Large intestine (tissue), 12 donors: Measurements from ENCODE around the gene S100A7. TPM values are rescaled to one million over a fixed set of nuclear protein-coding genes. Genes with fewer than 3 reads are reported as not detected.

Experiments
- DNase-seq, 2 donors: peaks; one replicate each; pipeline versions ENCODE4 v3.0.0 to v3.0.0-alpha.2; 2013
- H3K27ac ChIP-seq: one replicate; pipeline ENCODE4 v1.5.1; 2013; ENCODE audit warnings: low read length
- H3K27me3 ChIP-seq: 2 replicates; pipeline ENCODE4 v1.6.1; 2013; ENCODE audit warnings: low read length; ENCODE audit not compliant: control insufficient read depth, insufficient read depth
- H3K36me3 ChIP-seq: 2 replicates; pipeline ENCODE4 v1.6.1; 2013; ENCODE audit warnings: low read length; ENCODE audit not compliant: control insufficient read depth, insufficient read depth
- H3K4me1 ChIP-seq: one replicate; pipeline ENCODE4 v1.6.1; 2013; ENCODE audit warnings: low read length; ENCODE audit not compliant: control insufficient read depth, insufficient read depth
- H3K4me3 ChIP-seq: one replicate; pipeline ENCODE4 v1.5.1; 2013; ENCODE audit warnings: low read length
- H3K9me3 ChIP-seq: one replicate; pipeline ENCODE4 v1.6.1; 2013; ENCODE audit warnings: mild to moderate bottlenecking, low read depth, low read length, moderate library complexity; ENCODE audit not compliant: control insufficient read depth
- WGBS: methylation state at CpG from one replicate; pipeline ENCODE4 v1.1.5; 2013; ENCODE audit warnings: low lambda C conversion rate; ENCODE audit not compliant: insufficient coverage; 5-methylcytosine and 5-hydroxymethylcytosine counted together
- long read RNA-seq, 11 donors: transcript quantifications; one replicate each; lab custom pipeline, GENCODE V29; 2026
- polyA plus RNA-seq: library from polyadenylated mRNA; unstranded; fragments of 120-200 nt; gene quantifications from one replicate; pipeline ENCODE4 v1.2.1, GENCODE V29; 2013

S100A7 gene
- not detected for polyA plus RNA-seq
- long read RNA-seq, donor 1 = 0 reads
- long read RNA-seq, donor 2 = 0 reads
- long read RNA-seq, donor 3 = 0 reads
- long read RNA-seq, donor 4 = 0 reads
- long read RNA-seq, donor 5 = 0 reads
- long read RNA-seq, donor 6 = 0 reads
- long read RNA-seq, donor 7 = 0 reads
- long read RNA-seq, donor 8 = 0 reads
- long read RNA-seq, donor 9 = 0 reads
- long read RNA-seq, donor 10 = 0 reads
- long read RNA-seq, donor 11 = 0 reads

DNA sequence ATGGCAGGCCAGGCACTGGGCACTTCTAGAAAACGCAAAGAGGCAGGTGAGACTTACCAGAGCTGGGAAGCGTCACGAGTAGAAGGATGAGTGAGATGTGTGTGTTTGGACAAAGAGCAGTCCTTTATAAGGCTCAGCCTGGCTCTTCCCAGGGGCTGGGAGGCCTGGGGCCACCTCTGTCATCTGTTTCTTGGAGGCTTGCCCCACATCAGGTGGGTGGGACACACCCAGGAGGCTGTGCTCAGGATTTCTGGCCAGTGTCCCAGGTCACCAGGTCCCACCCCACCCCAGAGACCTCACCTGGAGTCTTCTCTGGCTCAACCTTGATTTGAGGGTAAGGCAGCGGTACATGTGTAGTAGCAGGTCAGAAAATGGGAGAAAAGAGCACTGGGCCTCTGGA, at the start of gene S100A7:
Gene S100A7, minus strand, starts transcription at position 101 of the 400 bp plus-strand sequence. CDS start 1,638 bp downstream, outside the sequence.
- no peaks in the 10 kb centered on the region for H3K4me1 ChIP-seq
- DNase-seq = no peak
- 80% methylated on average over 1 of the region's 4 CpGs for WGBS
- no peaks in the 10 kb centered on the region for H3K36me3 ChIP-seq
- H3K27me3 ChIP-seq = peaks cover 10% of the 10 kb centered on the region
- H3K4me3 ChIP-seq = no peak within 1 kb of the TSS
- no peaks in the 10 kb centered on the region for H3K9me3 ChIP-seq
- no peak within 1 kb of the TSS for H3K27ac ChIP-seq

DNA sequence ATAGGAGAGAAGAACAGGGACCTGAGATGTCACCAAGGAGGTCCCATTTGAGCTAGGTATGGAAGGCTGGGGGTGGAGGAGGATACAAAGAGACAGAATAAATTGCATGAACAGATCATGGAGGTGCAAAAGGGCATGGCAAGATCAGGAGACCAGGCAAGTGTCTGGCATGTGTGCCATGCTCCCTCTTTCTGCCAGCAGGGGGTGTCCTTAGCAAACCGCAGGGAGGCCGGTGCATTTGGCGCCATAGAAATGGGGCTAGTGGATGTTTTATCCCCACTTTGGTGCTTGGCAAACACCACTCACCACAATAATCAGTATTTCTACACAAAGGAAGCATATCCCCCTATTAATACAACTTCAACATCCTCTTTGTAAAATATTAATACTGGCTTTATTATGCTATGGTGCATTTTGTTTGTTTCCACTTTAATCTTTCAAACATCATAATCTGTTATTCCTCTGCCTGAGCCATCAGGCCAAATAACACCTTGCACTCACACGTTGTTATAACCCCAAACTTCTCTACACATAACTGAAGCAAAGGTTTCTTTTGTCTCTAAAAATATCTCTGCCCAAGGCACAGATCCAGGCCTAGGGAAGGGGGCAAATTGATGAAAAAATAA, 49.4 kb upstream of the S100A7 start:
- H3K27me3 ChIP-seq = no peaks in the 10 kb centered on the region
- DNase-seq = peak in 1 of 2 donors; percentile 41
- no peaks in the 10 kb centered on the region for H3K36me3 ChIP-seq
- peaks cover 22% of the 10 kb centered on the region for H3K4me1 ChIP-seq
- WGBS = 80% methylated on average over 1 of the region's 4 CpGs
- no peak overlapping the region for H3K4me3 ChIP-seq
- H3K27ac ChIP-seq = no peak overlapping the region
- H3K9me3 ChIP-seq = no peaks in the 10 kb centered on the region

DNA sequence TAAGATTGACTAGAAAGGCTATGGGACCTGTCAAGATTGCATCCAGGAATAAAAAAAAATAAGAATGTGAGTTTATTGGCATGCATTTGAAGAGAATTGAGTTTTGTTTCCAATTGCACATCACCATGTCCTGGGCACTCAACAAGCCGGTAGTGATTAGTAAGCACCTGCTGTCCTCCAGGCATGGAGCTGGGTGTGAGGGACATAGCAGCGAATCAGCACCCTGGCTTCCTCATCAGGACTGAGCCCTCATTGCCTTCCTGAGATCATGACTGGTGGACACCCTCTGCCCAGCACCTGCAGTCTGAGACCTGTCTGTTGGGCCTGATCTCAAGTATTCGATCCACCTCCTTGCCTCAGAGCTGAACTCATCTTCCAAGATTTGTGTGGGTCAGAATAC, 48.6 kb upstream of the S100A7 start:
- Histone ChIP-seq H3K36me3 (no peaks in the 10 kb centered on the region), H3K27ac (no peak overlapping the region), H3K9me3 (no peaks in the 10 kb centered on the region), H3K27me3 (no peaks in the 10 kb centered on the region), H3K4me3 (no peak overlapping the region), H3K4me1 (peaks cover 22% of the 10 kb centered on the region)
- no peak for DNase-seq
- 100% methylated on average over 1 of the region's 3 CpGs for WGBS

DNA sequence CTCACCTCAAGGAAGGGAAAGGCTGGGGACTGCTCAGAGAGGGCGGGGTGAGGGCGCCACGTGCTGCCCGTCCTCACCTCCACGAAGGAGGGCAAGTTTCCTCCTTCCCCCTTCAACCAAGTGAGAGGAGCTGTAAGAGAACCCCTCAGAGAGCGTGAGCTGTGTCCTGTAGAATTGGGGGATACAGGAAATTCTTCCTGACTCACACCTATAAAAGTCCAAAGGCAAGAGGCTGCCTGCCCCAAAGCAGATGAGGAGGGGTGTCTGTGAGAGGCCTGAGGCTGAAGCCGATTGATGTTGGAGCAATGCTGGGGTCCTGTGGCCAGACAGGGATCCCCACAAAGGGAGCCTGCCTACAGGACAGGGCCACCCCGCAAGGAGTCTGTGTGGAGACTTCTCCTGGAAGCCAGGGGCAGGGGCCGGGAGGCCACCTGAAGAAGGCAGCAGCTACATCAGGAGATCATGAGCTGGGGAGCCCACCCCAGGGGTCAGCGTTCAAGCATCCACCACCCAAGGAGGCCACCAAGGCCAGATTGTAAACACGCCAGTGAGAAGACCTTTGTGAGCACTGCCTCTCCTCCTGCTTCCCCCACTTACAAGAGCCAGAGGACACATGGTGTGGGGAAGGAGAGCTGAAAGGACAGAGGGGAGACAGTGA, 47.6 kb upstream of the S100A7 start:
- WGBS = no CpG with 5 or more reads among the region's 11 CpGs
- H3K27ac ChIP-seq = peak overlapping the region; percentile 65
- H3K36me3 ChIP-seq = no peaks in the 10 kb centered on the region
- H3K4me3 ChIP-seq = no peak overlapping the region
- DNase-seq = no peak
- H3K27me3 ChIP-seq = no peaks in the 10 kb centered on the region
- peaks cover 22% of the 10 kb centered on the region for H3K4me1 ChIP-seq
- H3K9me3 ChIP-seq = no peaks in the 10 kb centered on the region

DNA sequence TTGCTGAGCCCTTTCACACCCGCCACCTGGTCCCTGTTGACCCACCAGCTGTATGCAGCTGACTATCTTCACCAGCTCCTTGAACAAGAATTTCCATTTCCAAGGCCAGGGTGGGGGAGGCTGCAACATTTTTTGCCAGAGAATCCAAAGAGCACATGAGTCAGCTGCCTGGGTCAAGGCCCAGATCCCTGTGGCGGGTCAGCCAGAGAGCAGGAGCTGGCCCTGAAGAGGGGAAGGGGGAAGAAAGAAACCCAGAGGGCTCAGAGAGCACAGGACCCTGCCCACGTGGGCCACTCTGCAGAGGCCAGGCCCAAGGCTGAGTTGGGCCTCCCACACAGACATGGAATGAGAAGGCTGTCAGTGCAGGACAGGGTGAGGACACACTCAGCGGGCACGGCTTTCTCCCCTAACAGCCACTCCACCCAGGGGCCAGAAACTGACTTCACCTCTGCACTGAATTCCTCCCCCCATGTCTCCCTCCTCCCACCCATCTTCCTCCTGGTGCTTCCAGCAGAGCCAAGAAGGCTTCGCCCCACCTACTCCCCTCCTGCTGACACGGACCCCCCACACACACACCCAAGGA, 46.5 kb upstream of the S100A7 start:
- no CpG with 5 or more reads among the region's 7 CpGs for WGBS

DNA sequence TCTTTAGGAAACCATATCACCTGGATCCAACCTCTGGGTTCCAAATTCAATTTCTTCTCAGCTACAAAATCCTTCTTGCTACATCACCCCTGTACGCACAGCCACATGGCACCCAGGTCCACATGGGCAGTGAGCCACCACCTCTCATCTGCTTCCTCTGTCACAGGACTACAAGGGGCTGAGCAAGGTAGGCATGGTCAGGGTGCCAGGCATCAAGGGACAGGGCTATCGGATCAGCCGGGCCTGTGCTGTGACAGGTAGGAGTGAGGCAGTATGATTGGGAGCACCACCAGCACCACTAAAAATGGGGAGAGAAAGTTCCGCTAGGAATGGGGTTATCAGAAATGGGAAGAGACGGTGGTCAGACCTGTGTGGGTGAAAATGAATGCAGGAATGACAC, 45.9 kb upstream of the S100A7 start:
- no peak overlapping the region for H3K4me3 ChIP-seq
- H3K4me1 ChIP-seq = peaks cover 22% of the 10 kb centered on the region
- no peaks in the 10 kb centered on the region for H3K27me3 ChIP-seq
- H3K27ac ChIP-seq = peak overlapping the region; percentile 59
- no CpG with 5 or more reads among the region's 5 CpGs for whole genome bisulfite sequencing
- no peak for DNase-seq
- no peaks in the 10 kb centered on the region for H3K36me3 ChIP-seq
- no peaks in the 10 kb centered on the region for H3K9me3 ChIP-seq

More for the DNA sequence above, 46.5 kb upstream of the S100A7 start:
- no peaks in the 10 kb centered on the region for H3K9me3 ChIP-seq
- peak; percentile 83 to 87 for DNase-seq
- H3K27me3 ChIP-seq = no peaks in the 10 kb centered on the region
- peaks cover 22% of the 10 kb centered on the region for H3K4me1 ChIP-seq
- H3K4me3 ChIP-seq = no peak overlapping the region
- H3K27ac ChIP-seq = peak overlapping the region; percentile 65
- no peaks in the 10 kb centered on the region for H3K36me3 ChIP-seq

DNA sequence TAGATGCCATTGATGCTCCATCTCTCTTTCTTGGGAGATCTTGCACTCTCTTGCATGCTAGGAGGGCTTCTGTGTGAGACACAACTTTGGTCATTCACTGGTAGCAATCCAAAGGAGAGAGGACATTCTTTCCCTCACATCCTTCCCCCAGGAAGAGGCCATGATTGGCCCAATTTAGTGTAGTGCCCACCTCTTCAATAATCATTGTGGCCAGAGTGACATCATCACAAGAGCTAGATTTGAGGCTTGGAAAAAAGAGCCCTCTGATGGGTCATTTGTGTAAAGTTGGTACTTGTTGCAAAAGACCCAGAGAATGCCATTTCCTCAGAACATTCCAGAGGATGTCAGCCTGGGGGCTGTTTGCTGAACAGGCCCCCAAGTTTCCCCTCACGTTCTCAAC, 45.1 kb upstream of the S100A7 start:
- peaks cover 22% of the 10 kb centered on the region for H3K4me1 ChIP-seq
- no peak overlapping the region for H3K27ac ChIP-seq
- no peaks in the 10 kb centered on the region for H3K36me3 ChIP-seq
- H3K9me3 ChIP-seq = no peaks in the 10 kb centered on the region
- no peak for DNase-seq
- WGBS = no CpG with 5 or more reads among the region's 1 CpG
- no peaks in the 10 kb centered on the region for H3K27me3 ChIP-seq
- H3K4me3 ChIP-seq = no peak overlapping the region

DNA sequence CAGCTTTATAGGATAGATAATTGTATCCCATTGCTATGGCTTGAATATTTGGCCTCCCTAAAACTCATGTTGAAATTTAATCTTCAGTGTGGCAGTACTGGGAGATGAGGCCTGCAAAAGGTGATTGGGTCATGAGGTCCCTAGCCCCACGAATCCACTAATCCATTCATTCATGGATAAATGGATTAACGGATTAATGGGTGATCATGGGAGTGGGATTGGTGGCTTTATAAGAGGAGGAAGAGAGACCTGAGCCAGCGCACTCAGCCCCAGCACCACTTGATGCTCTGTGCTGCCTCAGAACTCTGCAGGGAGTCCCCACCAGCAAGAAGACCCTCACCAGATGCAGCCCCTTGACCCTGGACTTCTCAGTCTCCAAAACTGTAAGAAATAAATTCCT, 43.3 kb upstream of the S100A7 start:
- H3K36me3 ChIP-seq = no peaks in the 10 kb centered on the region
- no peak for DNase-seq
- H3K27me3 ChIP-seq = no peaks in the 10 kb centered on the region
- H3K9me3 ChIP-seq = no peaks in the 10 kb centered on the region
- H3K4me3 ChIP-seq = no peak overlapping the region
- H3K4me1 ChIP-seq = peaks cover 22% of the 10 kb centered on the region
- WGBS = no CpG with 5 or more reads among the region's 3 CpGs
- no peak overlapping the region for H3K27ac ChIP-seq

DNA sequence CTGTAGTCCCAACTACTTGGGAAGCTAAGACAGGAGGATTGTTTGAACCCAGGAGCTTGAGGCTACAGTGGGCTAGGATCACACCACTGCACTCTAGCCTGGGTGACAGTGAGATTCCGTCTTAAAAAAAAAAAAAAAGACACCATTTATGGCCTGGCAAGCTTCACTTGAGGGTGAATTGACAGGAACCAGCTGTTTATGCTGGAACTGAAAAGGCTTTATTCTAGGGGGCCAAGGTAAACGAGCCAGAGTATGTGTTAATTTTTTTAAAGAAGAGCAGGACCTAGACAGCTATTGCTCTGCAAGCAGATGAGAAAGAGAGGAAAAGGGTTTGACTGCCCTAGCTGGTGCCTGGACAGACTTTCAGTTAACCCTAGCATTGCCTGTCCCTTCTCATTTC, 38.3 kb upstream of the S100A7 start:
- no peak overlapping the region for H3K4me3 ChIP-seq
- H3K9me3 ChIP-seq = no peaks in the 10 kb centered on the region
- no peak for DNase-seq
- no CpG with 5 or more reads among the region's 2 CpGs for WGBS
- H3K27ac ChIP-seq = no peak overlapping the region
- H3K36me3 ChIP-seq = no peaks in the 10 kb centered on the region
- H3K27me3 ChIP-seq = no peaks in the 10 kb centered on the region
- H3K4me1 ChIP-seq = no peaks in the 10 kb centered on the region

DNA sequence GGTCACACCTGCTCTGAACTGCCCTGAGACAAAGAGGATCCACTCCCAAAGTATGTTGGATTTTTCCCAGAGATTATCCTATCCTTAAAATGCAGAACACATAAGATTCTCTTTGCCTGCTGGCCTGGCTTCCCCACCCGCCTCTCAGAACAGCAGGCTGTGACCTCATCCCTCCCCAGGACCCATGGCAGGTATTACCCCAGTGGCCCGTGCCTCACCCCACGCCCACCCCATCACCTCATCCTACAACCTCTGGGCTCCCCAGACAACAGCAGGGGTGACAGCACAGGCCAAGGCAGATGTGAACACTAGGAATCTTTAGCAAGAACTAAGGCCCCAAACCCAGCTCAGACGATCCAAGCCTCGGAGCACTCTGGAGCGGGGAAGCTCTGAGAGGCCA, 35.1 kb upstream of the S100A7 start:
- no peak overlapping the region for H3K4me3 ChIP-seq
- peaks cover 1% of the 10 kb centered on the region for H3K4me1 ChIP-seq
- no peak for DNase-seq
- no peaks in the 10 kb centered on the region for H3K36me3 ChIP-seq
- WGBS = no CpG with 5 or more reads among the region's 6 CpGs
- no peaks in the 10 kb centered on the region for H3K9me3 ChIP-seq
- H3K27me3 ChIP-seq = no peaks in the 10 kb centered on the region
- no peak overlapping the region for H3K27ac ChIP-seq
